Islet of Langerhans (tissue), 1 donor: ENCODE measurements around the gene PRLHR.

Source experiments
- FAIRE-seq: peaks from one replicate; lab custom pipeline; 2011; peaks lifted over from hg19 to GRCh38; lab: Jason Lieb, UNC

The PRLHR gene

DNA sequence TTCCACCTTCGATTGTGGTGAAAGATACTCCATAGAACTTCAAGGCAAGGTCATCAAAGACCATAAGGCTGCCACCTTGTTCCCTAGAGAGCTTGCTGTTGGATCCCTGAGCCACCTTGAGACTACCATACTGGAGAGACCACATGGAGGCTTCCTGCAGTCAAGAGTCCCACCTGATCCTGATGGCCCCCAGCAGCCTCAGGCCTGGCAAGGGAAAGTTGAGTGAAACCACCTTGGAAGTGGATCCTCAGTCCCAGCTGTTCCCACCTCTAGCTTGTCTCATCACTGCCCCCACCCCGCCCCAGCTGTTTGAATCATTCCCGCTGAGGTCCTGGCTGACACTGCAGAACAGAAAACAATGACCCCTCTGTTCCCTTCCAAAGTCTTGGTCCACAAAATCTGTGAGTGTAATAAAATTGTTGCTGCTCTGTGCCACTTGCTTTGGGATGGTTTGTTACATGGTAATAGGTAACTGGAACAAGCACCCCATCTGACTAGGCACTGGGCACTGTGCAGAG, 32.0 kb downstream of the PRLHR start:
- FAIRE-seq = no peak

DNA sequence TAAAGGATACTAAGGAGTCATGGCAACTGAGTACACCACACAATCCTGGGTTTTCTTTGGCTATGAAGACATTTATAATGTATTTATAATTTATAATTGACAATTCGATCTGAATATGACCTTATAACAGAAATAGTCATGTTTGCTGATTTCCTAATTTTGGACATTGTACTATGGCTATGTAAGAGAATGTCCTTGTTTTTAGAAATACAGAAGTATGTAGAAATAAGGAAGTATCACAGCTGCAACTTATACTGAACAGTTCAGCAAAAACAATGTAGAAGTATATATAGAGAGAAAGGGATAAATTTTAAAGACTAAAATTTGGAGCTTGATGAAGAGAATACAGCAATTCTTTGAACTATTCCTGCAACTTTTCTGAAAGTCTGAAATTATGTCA, 32.6 kb downstream of the PRLHR start:
- FAIRE-seq = no peak

DNA sequence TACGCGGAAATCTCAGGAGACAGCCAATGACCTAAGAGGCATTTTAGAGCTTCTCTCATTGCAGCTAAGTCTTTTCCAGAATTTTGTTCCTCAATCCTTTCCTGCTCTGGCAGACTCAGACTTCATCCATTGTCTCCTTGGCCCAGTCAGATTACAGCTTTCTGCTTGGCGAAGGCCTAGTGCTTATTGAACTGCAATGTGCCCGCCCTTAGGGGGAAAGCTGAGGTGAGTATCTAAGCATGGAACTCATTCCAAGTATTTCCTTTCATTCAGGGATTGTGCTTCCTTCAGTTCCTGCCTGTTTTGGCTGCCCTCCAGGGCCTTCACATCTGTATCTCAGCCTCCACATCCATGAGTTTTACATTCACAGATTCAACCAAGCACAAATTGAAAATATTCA, 37.5 kb downstream of the PRLHR start:
- FAIRE-seq = no peak

DNA sequence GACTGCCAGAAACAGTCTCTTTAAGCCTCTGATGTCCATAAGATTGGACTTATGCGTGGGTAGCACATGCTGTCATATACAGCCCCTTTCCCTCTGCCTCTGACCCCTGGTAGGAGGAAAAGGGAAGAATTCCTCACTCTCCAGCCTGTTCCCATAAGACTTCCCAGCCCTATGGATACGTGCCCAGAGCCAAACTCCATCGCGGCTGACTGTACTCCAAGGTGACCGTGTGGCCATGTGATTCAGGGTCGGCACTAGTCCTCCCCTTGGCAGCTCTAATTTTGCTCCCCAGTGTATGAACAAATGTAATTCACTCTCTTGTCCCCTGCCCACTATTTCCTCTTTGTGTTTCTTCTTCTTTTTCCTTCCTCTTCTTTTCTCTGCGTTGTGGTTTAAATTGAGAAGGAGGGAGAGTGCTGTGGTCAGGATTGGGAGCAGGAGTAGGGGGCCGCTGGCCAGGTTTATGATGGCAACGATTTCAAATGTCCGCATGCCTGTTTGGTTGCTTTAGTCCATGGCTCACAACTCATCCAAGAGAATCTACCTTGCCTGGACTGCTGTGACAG, 43.8 kb downstream of the PRLHR start:
- FAIRE-seq = no peak

DNA sequence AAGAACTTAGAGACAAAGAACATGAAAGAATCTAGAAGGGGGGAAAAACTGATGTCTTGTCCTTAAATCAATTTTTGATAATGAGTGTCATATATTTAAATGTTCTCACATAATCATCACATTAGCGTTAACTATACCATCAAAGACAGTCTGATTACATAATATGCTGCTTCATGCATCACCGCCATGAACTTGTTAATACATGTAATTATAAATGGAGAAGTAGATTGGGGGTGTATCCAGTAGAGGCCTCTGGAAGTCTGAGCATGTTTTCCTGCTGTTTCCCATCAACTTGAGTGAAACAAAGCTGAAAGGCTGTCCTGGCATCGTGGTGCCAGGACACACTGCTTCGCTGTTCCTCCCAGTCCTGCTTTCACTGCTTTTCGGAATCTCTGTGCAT, 48.2 kb downstream of the PRLHR start:
- no peak for FAIRE-seq

DNA sequence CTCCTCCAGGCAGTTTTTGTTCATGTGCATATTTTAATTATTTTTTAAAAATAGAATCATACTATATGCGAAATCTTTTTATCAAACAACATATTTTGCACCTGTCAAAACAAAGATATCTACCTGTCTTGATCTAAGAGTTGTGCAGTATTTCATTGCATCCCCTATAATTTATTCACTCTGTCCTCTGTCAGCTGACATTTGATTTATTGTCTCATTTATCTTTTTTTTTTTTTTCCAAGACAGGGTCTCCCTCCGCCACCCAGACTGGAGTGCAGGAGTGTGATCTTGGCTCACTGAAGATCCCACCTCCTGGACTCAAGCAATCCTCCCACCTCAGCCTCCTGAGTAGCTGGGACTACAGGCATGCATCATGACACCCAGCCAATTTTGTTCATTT, 49.0 kb downstream of the PRLHR start:
- no peak for FAIRE-seq

DNA sequence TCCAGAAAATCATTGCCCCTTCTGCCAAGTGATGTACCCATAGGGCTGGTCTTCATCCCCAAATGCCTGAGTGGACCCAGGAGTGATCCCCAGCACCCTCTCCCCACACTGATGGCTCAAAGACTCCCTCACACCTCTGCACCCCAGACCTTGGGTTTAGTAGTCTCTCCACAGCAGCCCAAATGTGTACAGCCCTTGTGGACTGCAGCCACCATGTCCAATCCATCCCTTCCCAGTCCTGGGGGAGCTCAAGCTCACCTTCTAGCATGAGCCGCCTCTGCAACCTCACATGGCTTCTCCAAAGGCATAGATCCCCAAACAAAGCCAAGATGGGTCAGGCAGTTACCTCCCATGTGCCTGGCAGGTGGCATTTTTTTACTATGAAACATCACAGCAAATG, 50.1 kb downstream of the PRLHR start:
- FAIRE-seq = no peak

DNA sequence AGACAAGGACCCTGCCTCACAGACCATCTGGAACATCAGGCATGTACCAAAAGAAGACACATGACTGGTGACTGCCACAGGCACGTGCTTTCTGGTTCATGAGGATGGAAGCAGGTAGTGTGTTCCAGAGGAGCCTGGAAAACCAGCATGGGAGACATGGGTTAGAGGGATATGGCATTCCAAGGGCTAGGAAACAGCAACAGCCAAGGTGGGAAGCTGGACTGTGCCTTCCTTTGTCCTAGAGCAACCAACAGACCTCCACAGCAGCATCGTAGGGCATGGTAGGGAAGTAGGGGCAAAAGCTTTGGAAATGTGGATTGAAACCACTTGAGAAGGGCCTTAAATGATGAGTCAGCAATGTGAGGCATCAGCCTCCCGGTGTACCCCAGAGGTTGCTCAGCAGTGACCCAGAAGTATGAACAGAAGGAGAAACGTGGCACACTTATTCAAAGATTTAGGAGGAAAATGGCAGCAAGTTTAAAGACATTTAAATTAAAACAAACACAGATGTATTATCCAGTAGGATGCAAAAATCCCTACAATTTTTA, 51.0 kb downstream of the PRLHR start:
- FAIRE-seq = no peak

DNA sequence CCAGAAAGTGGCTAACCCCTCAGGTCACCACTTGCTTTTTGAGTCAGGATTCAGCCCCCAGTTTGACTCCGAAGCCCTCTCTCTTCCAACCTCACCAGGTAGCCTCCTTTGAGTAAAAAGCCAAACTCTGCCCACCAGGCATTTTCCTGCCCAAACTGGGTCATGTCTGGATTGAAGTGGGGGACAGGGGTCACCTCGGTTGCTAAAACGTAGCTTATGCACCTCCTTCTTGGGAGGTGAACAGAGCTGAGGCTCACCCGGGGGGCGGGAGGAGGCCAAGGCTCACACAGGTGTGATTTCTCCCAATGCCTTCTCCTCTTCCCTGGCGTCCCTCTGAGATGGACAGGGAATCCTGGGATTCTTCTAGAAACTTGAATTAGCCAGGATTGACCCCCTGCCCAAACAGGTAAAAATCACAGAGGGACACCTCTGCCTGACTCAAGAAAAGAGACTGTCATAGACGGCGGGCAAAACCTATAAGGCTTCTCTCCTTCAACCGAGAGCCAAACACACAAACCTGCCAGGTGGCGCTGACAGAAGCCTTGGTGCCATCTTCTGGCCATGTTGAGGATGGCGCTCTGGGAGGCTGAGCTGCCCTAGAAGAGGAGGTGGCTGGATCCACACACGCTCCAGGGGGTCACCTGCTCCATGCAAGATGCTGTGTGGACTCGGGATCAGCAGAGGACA, 51.6 kb downstream of the PRLHR start:
- FAIRE-seq = no peak

DNA sequence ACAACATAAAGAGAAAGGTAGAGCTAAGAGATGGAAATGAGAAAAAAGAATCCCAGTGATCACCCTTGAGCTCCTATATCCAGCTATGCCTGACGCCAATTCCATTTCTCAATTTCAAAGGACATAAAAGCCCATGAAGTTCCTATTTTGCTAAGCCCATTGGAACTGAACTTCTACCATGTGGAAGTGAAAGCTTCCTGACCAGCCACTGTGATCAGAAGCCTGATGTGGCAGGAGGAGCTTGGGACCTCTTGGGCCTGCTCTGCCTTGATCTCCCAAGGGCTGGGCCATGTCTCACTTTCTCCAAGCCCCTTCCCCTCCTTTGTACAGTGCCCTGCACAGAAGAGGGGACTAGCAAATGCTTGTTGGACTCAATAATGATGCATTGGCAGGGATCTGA, 52.7 kb downstream of the PRLHR start:
- no peak for FAIRE-seq

DNA sequence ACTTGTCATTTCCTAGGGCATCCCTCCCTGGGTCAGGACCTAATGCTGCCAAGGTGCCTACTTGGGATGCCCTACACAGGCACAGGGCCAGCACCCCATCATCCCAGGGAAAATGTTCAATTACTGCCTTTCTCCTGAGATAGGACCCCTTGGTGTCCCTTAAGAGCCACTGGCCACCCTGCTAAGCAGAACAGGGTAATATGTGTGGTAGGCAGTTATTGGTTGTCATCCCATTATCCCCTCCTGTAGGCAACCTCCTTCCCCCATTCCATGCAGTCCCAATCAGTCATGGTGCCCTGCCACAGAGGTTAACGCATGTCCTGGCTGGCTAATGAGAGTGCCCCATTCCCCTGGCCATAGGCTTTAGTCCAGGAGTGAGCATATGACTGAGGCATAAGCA, 53.2 kb downstream of the PRLHR start:
- no peak for FAIRE-seq

DNA sequence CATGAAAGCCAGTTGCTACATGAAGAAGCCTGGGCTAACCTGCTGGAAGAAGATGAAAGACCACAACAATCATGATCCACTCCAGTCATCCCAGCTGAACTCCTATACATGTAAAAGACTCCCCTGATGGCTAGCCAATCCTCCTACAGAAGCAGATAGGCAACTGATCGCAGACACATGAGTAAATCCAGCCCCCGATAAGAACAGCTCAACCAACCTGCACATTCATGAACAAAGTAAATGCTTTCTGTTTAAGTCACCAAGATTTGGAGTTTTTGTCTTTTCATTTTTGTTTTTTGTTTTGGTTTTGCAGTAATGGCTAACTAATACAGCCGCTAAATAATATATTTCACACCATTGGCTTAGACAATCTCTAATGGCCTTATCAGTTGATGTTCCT, 53.7 kb downstream of the PRLHR start:
- FAIRE-seq = no peak
